ENCODE results near the gene C19orf12. TPM values are rescaled to one million over a fixed set of nuclear protein-coding genes. Genes with fewer than 3 reads are reported as not detected.

C19orf12 gene
- total RNA-seq, 1 donor from 2014 or later: 26.9 TPM

- Mint-ChIP-seq H3K36me3 (no peaks in the 10 kb centered on the region), H3K27ac (no peak overlapping the region), H3K4me1 (no peaks in the 10 kb centered on the region), H3K4me3 (no peak overlapping the region), H3K9me3 (no peaks in the 10 kb centered on the region), H3K27me3 (ENCODE audit: low read depth) (no peaks in the 10 kb centered on the region)
- TF ChIP-seq CTCF (IDR thresholded peaks at IDR 0.05; ENCODE audit: unreplicated experiment): no peak
- no peak for DNase-seq (ENCODE audit: low spot score in 2 of 2, unreplicated experiment in 2 of 2)
These were observed 14.6 kb downstream of the C19orf12 start for GRCh38 chr19:29700498-29700897.

- Mint-ChIP-seq H3K36me3 (no peaks in the 10 kb centered on the region), H3K4me1 (no peaks in the 10 kb centered on the region)
- TF ChIP-seq CTCF (IDR thresholded peaks at IDR 0.05; ENCODE audit: unreplicated experiment): no peak
These were observed 15.2 kb downstream of the C19orf12 start for GRCh38 chr19:29699861-29700260.

GRCh38 chr19:29697523-29698261, 17.4 kb downstream of the C19orf12 start:
- H3K4me3 Mint-ChIP-seq: no peak overlapping the region
- no peaks in the 10 kb centered on the region for H3K36me3 Mint-ChIP-seq
- no peak for TF ChIP-seq CTCF (IDR thresholded peaks at IDR 0.05; ENCODE audit: unreplicated experiment)
- H3K27ac Mint-ChIP-seq: no peak overlapping the region
- no peaks in the 10 kb centered on the region for H3K4me1 Mint-ChIP-seq
- no peak for DNase-seq (ENCODE audit: low spot score in 2 of 2, unreplicated experiment in 2 of 2)
- no peaks in the 10 kb centered on the region for H3K27me3 Mint-ChIP-seq (ENCODE audit: low read depth)
- H3K9me3 Mint-ChIP-seq: no peaks in the 10 kb centered on the region

More at GRCh38 chr19:29699861-29700260, 15.2 kb downstream of the C19orf12 start:
- Mint-ChIP-seq H3K9me3 (no peaks in the 10 kb centered on the region), H3K27me3 (ENCODE audit: low read depth) (no peaks in the 10 kb centered on the region), H3K27ac (no peak overlapping the region), H3K4me3 (no peak overlapping the region)
- no peak for DNase-seq (ENCODE audit: low spot score in 2 of 2, unreplicated experiment in 2 of 2)

GRCh38 chr19:29696565-29696846, 18.6 kb downstream of the C19orf12 start:
- H3K9me3 Mint-ChIP-seq: no peaks in the 10 kb centered on the region
- H3K4me1 Mint-ChIP-seq: no peaks in the 10 kb centered on the region
- H3K27ac Mint-ChIP-seq: no peak overlapping the region

GRCh38 chr19:29695765-29696564, 19.1 kb downstream of the C19orf12 start:
- Mint-ChIP-seq H3K9me3 (no peaks in the 10 kb centered on the region), H3K36me3 (no peaks in the 10 kb centered on the region), H3K27me3 (ENCODE audit: low read depth) (no peaks in the 10 kb centered on the region), H3K27ac (no peak overlapping the region), H3K4me3 (no peak overlapping the region), H3K4me1 (no peaks in the 10 kb centered on the region)
- TF ChIP-seq CTCF (IDR thresholded peaks at IDR 0.05; ENCODE audit: unreplicated experiment): no peak
- no peak for DNase-seq (ENCODE audit: low spot score in 2 of 2, unreplicated experiment in 2 of 2)

More at GRCh38 chr19:29696565-29696846, 18.6 kb downstream of the C19orf12 start:
- no peaks in the 10 kb centered on the region for H3K36me3 Mint-ChIP-seq
- TF ChIP-seq CTCF (IDR thresholded peaks at IDR 0.05; ENCODE audit: unreplicated experiment): no peak
- H3K4me3 Mint-ChIP-seq: no peak overlapping the region
- DNase-seq (ENCODE audit: low spot score in 2 of 2, unreplicated experiment in 2 of 2): no peak
- H3K27me3 Mint-ChIP-seq (ENCODE audit: low read depth): no peaks in the 10 kb centered on the region
